ENCODE measurements around the gene NLGN1. TPM values are rescaled to one million over a fixed set of nuclear protein-coding genes. Genes with fewer than 3 reads are reported as not detected.

NLGN1 gene
- total and polyA plus RNA-seq, 7 experiments from 2014 or later, result not detected

DNA sequence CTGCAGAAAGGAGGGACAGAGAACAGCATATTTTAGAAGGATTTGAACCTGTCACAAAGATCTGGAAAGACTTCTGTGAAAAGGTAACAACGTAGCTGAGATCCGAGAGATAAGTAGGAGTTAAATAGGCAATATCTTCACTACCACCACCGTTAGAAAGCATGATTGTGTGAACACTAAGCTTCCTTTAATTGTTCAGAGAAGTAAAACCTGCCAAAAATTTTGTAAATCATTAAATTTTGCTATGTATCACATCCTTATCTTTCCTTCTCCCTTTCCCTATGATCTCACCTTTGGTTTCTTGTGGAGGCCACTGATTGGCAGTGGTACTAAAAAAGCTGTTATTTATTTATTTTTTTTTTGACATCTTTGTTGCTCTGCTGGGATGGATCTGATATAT is 346.9 kb downstream of the NLGN1 start:
- H3K27ac ChIP-seq (ENCODE audit: low read depth, low read length), result no peak overlapping the region
- H3K9me3 ChIP-seq (ENCODE audit: control insufficient read depth in 2 of 3, low read length in 3 of 3), result no peaks in the 10 kb centered on the region
- DNase-seq (no peak), ATAC-seq (no peak)
- H3K36me3 ChIP-seq (ENCODE audit: control insufficient read depth in 2 of 3, insufficient read depth in 3 of 3, low read length in 3 of 3), result no peaks in the 10 kb centered on the region
- intact Hi-C loops (cut with micrococcal nuclease), result no loop called here
- H3K36me3 Mint-ChIP-seq, result no peaks in the 10 kb centered on the region
- no peaks in the 10 kb centered on the region for H3K27me3 ChIP-seq (ENCODE audit: control insufficient read depth in 2 of 2, insufficient read depth in 2 of 2, low read length in 2 of 2)
- no peak overlapping the region for H3K27ac Mint-ChIP-seq
- no peaks in the 10 kb centered on the region for H3K27me3 Mint-ChIP-seq
- H3K9me3 Mint-ChIP-seq, result peaks cover 0 to 6% (median 0%) of the 10 kb centered on the region in 11 donors
- ChIA-PET POLR2A (no interaction called here), CTCF (no interaction called here)
- no peak overlapping the region for H3K4me3 Mint-ChIP-seq
- no peaks in the 10 kb centered on the region for H3K4me1 Mint-ChIP-seq
- H3K4me1 ChIP-seq (ENCODE audit: control insufficient read depth in 2 of 2, insufficient read depth in 2 of 2, low read length in 2 of 2), result no peaks in the 10 kb centered on the region
- no peak overlapping the region for H3K4me3 ChIP-seq (ENCODE audit: low read length)

DNA sequence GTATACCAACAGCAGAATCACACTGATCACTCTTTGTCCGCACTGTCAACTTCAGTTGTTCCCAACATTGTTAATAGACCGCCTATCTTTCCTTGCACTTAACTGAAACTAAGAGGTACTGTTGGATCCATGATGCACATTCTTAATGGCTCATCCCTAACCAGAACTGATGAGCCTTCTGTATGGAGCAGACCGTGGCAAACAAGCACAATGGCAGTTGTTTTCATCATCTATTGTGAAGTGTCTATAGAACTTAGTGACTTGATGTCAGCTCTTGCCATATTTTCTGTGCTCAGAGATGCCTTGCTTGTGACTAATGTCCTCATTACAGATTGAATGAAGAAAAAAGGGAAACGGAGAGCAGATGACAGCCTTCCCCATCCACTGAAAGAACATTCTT is 347.4 kb downstream of the NLGN1 start:
- no peaks in the 10 kb centered on the region for H3K36me3 ChIP-seq (ENCODE audit: control insufficient read depth in 2 of 3, insufficient read depth in 3 of 3, low read length in 3 of 3)

DNA sequence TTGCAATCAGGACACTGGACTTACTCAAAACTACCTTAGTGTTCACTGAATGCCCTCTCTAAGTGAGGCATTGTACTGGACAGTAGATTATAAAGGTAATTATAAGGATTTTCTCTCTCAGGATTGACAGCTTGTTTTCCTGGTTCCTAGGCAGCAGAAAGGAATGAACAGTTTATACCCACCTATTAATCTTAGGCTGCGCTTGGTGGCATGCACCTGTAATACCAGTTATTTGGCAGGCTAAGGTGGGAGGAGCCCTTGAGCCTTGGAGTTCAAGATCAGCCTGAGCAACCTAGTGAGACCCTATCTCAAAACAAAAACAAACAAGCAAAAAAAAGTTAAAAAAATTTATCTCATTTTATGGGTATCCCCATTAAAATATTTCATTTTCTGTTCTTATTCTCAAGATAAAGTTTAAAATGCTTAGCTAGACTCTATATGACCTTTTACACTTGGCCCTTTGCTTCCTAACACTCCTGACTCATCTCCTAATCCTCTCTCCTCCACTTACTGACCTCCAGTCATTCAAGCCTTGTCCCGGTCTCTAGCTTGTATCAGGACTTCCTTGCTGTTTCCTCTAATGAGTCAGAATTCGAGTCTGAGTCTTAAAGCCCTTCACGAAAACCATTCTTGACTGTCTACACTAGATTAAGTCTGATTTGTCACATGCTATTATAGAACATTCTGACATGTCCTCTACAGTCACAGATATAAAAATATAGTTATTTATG is 348.6 kb downstream of the NLGN1 start:
- H3K27ac ChIP-seq (ENCODE audit: low read depth, low read length), result no peak overlapping the region

More for the DNA sequence above, 347.4 kb downstream of the NLGN1 start:
- Mint-ChIP-seq H3K36me3 (no peaks in the 10 kb centered on the region), H3K4me3 (no peak overlapping the region), H3K9me3 (peaks cover 0 to 6% (median 0%) of the 10 kb centered on the region in 11 donors), H3K4me1 (no peaks in the 10 kb centered on the region), H3K27me3 (no peaks in the 10 kb centered on the region), H3K27ac (no peak overlapping the region)
- POLR2A ChIA-PET, result no interaction called here
- CTCF ChIA-PET, result no interaction called here
- Histone ChIP-seq H3K27ac (ENCODE audit: low read depth, low read length) (no peak overlapping the region), H3K9me3 (ENCODE audit: control insufficient read depth in 2 of 3, low read length in 3 of 3) (no peaks in the 10 kb centered on the region), H3K27me3 (ENCODE audit: control insufficient read depth in 2 of 2, insufficient read depth in 2 of 2, low read length in 2 of 2) (no peaks in the 10 kb centered on the region), H3K4me1 (ENCODE audit: control insufficient read depth in 2 of 2, insufficient read depth in 2 of 2, low read length in 2 of 2) (no peaks in the 10 kb centered on the region), H3K4me3 (ENCODE audit: low read length) (no peak overlapping the region)
- ATAC-seq (no peak), DNase-seq (no peak)
- intact Hi-C loops (cut with micrococcal nuclease), result no loop called here

DNA sequence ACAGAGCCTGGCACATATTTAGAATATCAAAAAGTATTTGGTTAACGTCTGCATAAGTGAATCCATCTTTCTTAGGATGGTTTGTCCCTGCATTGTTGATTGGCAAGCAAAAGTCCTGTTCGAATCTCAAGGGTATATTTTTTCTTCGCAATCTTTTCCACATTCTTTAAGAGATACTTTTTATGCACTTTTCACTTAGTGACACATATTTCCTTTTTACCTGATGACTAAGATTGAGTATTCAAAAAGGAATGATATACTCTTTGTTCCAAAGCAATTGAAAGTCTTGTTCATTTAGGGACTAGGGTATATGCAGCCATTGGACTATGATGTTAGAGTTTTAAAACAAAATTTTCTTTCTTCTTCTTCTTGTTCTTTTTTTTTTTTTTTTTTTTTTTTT is 349.9 kb downstream of the NLGN1 start:
- Mint-ChIP-seq H3K4me1 (no peaks in the 10 kb centered on the region), H3K27ac (no peak overlapping the region), H3K27me3 (no peaks in the 10 kb centered on the region), H3K36me3 (no peaks in the 10 kb centered on the region), H3K4me3 (no peak overlapping the region), H3K9me3 (peaks cover 0 to 5% (median 0%) of the 10 kb centered on the region in 11 donors)
- H3K4me3 ChIP-seq (ENCODE audit: low read length), result no peak overlapping the region
- DNase-seq (no peak), ATAC-seq (no peak)
- CTCF ChIA-PET, result no interaction called here
- no peaks in the 10 kb centered on the region for H3K36me3 ChIP-seq (ENCODE audit: control insufficient read depth in 2 of 3, insufficient read depth in 3 of 3, low read length in 3 of 3)
- no peaks in the 10 kb centered on the region for H3K9me3 ChIP-seq (ENCODE audit: control insufficient read depth in 2 of 3, low read length in 3 of 3)
- intact Hi-C loops (cut with micrococcal nuclease), result no loop called here
- H3K27me3 ChIP-seq (ENCODE audit: control insufficient read depth in 2 of 2, insufficient read depth in 2 of 2, low read length in 2 of 2), result no peaks in the 10 kb centered on the region
- no peak overlapping the region for H3K27ac ChIP-seq (ENCODE audit: low read depth, low read length)
- no peaks in the 10 kb centered on the region for H3K4me1 ChIP-seq (ENCODE audit: control insufficient read depth in 2 of 2, insufficient read depth in 2 of 2, low read length in 2 of 2)
- POLR2A ChIA-PET, result no interaction called here

More for the DNA sequence above, 348.6 kb downstream of the NLGN1 start:
- peaks cover 0 to 5% (median 0%) of the 10 kb centered on the region in 11 donors for H3K9me3 Mint-ChIP-seq
- ChIA-PET CTCF (no interaction called here), POLR2A (no interaction called here)
- Histone ChIP-seq H3K36me3 (ENCODE audit: control insufficient read depth in 2 of 3, insufficient read depth in 3 of 3, low read length in 3 of 3) (no peaks in the 10 kb centered on the region), H3K27me3 (ENCODE audit: control insufficient read depth in 2 of 2, insufficient read depth in 2 of 2, low read length in 2 of 2) (no peaks in the 10 kb centered on the region), H3K9me3 (ENCODE audit: control insufficient read depth in 2 of 3, low read length in 3 of 3) (no peaks in the 10 kb centered on the region), H3K4me3 (ENCODE audit: low read length) (no peak overlapping the region), H3K4me1 (ENCODE audit: control insufficient read depth in 2 of 2, insufficient read depth in 2 of 2, low read length in 2 of 2) (no peaks in the 10 kb centered on the region)
- no peak overlapping the region for H3K4me3 Mint-ChIP-seq
- DNase-seq, result no peak
- no peak for ATAC-seq
- H3K36me3 Mint-ChIP-seq, result no peaks in the 10 kb centered on the region
- H3K27me3 Mint-ChIP-seq, result no peaks in the 10 kb centered on the region
- intact Hi-C loops (cut with micrococcal nuclease), result no loop called here
- no peak overlapping the region for H3K27ac Mint-ChIP-seq
- H3K4me1 Mint-ChIP-seq, result no peaks in the 10 kb centered on the region

DNA sequence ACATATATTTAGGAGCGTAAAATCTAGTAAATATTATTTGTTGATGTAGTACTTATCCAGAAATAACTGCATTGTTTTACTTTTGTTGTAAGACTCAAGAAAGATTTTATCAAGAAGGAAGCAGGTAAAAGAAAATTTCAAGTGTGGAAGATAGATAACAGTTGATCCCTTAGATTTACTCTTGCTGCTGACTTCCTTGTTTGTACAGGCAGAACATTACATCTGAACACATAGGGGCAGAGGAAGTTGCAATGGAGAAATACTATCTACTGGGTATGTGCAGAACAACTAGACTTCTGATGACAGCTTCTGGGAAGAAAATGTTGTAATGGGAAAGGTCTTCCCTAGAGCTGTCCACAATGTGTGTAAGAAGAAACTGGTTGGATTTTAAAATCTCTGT is 350.6 kb downstream of the NLGN1 start:
- Mint-ChIP-seq H3K27me3 (no peaks in the 10 kb centered on the region), H3K36me3 (no peaks in the 10 kb centered on the region), H3K4me1 (no peaks in the 10 kb centered on the region), H3K4me3 (no peak overlapping the region), H3K9me3 (peaks cover 0 to 5% (median 0%) of the 10 kb centered on the region in 11 donors), H3K27ac (no peak overlapping the region)
- no peaks in the 10 kb centered on the region for H3K36me3 ChIP-seq (ENCODE audit: control insufficient read depth in 2 of 3, insufficient read depth in 3 of 3, low read length in 3 of 3)
- ATAC-seq (no peak), DNase-seq (no peak)
- intact Hi-C loops (cut with micrococcal nuclease), result no loop called here
- H3K27ac ChIP-seq (ENCODE audit: low read depth, low read length), result no peak overlapping the region
- no peak overlapping the region for H3K4me3 ChIP-seq (ENCODE audit: low read length)
- H3K27me3 ChIP-seq (ENCODE audit: control insufficient read depth in 2 of 2, insufficient read depth in 2 of 2, low read length in 2 of 2), result no peaks in the 10 kb centered on the region
- H3K4me1 ChIP-seq (ENCODE audit: control insufficient read depth in 2 of 2, insufficient read depth in 2 of 2, low read length in 2 of 2), result no peaks in the 10 kb centered on the region
- ChIA-PET POLR2A (no interaction called here), CTCF (no interaction called here)
- no peaks in the 10 kb centered on the region for H3K9me3 ChIP-seq (ENCODE audit: control insufficient read depth in 2 of 3, low read length in 3 of 3)

DNA sequence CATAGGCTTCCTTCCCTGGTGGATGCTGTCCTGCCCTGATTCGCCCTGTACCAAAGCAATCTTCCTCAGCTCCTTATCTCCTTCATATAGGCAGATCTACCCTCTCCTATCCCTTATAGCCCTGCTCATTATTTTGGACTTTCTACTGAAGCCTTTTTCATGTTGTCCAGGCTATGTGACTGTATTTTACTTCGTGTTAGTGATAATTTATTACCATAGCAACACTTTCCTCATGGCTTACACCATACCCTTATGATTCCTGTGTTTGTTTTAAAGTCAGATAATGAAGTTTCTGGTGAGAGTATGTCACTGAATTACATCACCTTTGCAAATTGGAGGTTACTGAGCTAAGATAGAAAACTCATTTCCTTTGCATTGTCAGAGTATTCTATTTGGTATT is 352.6 kb downstream of the NLGN1 start:
- Histone ChIP-seq H3K4me3 (ENCODE audit: low read length) (no peak overlapping the region), H3K4me1 (ENCODE audit: control insufficient read depth in 2 of 2, insufficient read depth in 2 of 2, low read length in 2 of 2) (no peaks in the 10 kb centered on the region), H3K36me3 (ENCODE audit: control insufficient read depth in 2 of 3, insufficient read depth in 3 of 3, low read length in 3 of 3) (no peaks in the 10 kb centered on the region), H3K9me3 (ENCODE audit: control insufficient read depth in 2 of 3, low read length in 3 of 3) (no peaks in the 10 kb centered on the region), H3K27me3 (ENCODE audit: control insufficient read depth in 2 of 2, insufficient read depth in 2 of 2, low read length in 2 of 2) (no peaks in the 10 kb centered on the region), H3K27ac (ENCODE audit: low read depth, low read length) (no peak overlapping the region)
- Mint-ChIP-seq H3K9me3 (peaks cover 0 to 2% (median 0%) of the 10 kb centered on the region in 11 donors), H3K27me3 (no peaks in the 10 kb centered on the region), H3K27ac (no peak overlapping the region), H3K4me3 (no peak overlapping the region), H3K36me3 (no peaks in the 10 kb centered on the region), H3K4me1 (no peaks in the 10 kb centered on the region)
- POLR2A ChIA-PET, result no interaction called here
- intact Hi-C loops (cut with micrococcal nuclease), result no loop called here
- ATAC-seq (no peak), DNase-seq (no peak)
- CTCF ChIA-PET, result no interaction called here

DNA sequence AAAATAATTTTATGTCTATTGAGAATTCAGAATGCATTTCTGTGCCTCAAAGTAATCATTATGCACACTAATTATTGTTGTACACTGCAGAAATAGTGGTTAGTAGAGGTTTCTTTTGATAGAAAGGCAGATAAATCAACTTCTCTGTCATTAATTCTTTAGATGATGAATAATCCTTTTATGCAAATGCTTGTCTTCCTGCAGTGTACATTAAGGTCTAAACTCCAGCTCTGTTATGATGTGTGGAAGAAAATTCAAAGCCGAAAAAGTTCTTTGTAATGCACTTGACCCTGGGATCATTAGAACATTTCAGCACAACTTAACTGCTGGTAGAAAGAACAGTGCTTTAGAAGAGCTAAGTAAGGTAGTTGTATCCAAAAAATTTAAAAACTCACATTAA is 353.0 kb downstream of the NLGN1 start:
- intact Hi-C loops (cut with micrococcal nuclease), result no loop called here
- CTCF ChIA-PET, result no interaction called here
- POLR2A ChIA-PET, result no interaction called here
- Mint-ChIP-seq H3K4me1 (no peaks in the 10 kb centered on the region), H3K9me3 (peaks cover 0 to 2% (median 0%) of the 10 kb centered on the region in 11 donors), H3K36me3 (no peaks in the 10 kb centered on the region), H3K27ac (no peak overlapping the region), H3K27me3 (no peaks in the 10 kb centered on the region), H3K4me3 (no peak overlapping the region)
- H3K9me3 ChIP-seq (ENCODE audit: control insufficient read depth in 2 of 3, low read length in 3 of 3), result no peaks in the 10 kb centered on the region
- ATAC-seq (no peak), DNase-seq (no peak)
- H3K4me3 ChIP-seq (ENCODE audit: low read length), result no peak overlapping the region
- H3K27me3 ChIP-seq (ENCODE audit: control insufficient read depth in 2 of 2, insufficient read depth in 2 of 2, low read length in 2 of 2), result no peaks in the 10 kb centered on the region
- H3K27ac ChIP-seq (ENCODE audit: low read depth, low read length), result no peak overlapping the region
- H3K36me3 ChIP-seq (ENCODE audit: control insufficient read depth in 2 of 3, insufficient read depth in 3 of 3, low read length in 3 of 3), result no peaks in the 10 kb centered on the region
- no peaks in the 10 kb centered on the region for H3K4me1 ChIP-seq (ENCODE audit: control insufficient read depth in 2 of 2, insufficient read depth in 2 of 2, low read length in 2 of 2)
